HFFc6 (cell line): ENCODE data around the gene BARHL2. TPM values are rescaled to one million over a fixed set of nuclear protein-coding genes. Genes with fewer than 3 reads are reported as not detected.

Source experiments
- DNase-seq: peaks from one replicate; pipeline ENCODE4 v3.0.0-alpha.2; 2018
- H3K27ac Mint-ChIP-seq: 2 replicates; pipeline ENCODE4 v1.8.0; 2020; ENCODE audit warnings: mild to moderate bottlenecking, mixed read lengths
- H3K27me3 Mint-ChIP-seq: 2 replicates; pipeline ENCODE4 v1.8.0; 2021; ENCODE audit warnings: mild to moderate bottlenecking, moderate library complexity, mixed read lengths; ENCODE audit not compliant: insufficient read depth
- H3K36me3 Mint-ChIP-seq: 2 replicates; pipeline ENCODE4 v1.8.0; 2021; ENCODE audit warnings: low read depth, mixed read lengths
- H3K4me1 Mint-ChIP-seq: 2 replicates; pipeline ENCODE4 v1.8.0; 2020; ENCODE audit warnings: low read depth, mixed read lengths
- H3K4me3 Mint-ChIP-seq: 2 replicates; pipeline ENCODE4 v1.8.0; 2020; ENCODE audit warnings: mild to moderate bottlenecking, moderate library complexity, mixed read lengths
- H3K9me3 Mint-ChIP-seq: 2 replicates; pipeline ENCODE4 v1.8.0; 2020; ENCODE audit warnings: mild to moderate bottlenecking, mixed read lengths
- total RNA-seq, 6 experiments: library from RNA; stranded (reverse); fragmentation: NEBNext Ultra II Directional; extraction: Animal tissue kit (Norgen Biotek cat#: 25700); gene quantifications; 2 replicates in 1 of 6; 3 replicates in 5 of 6; pipeline ENCODE4 v1.2.3, GENCODE V29; 2021
- TF ChIP-seq, protein P1 (sequence below): fragments of 200-600 bp; sonication (generic); IDR thresholded peaks from 2 replicates; pipeline ENCODE4 v1.5.0; 2021; ENCODE audit warnings: antibody characterized with exemption, mild to moderate bottlenecking

The BARHL2 gene
- total RNA-seq, 6 experiments from 2014 or later, result not detected

DNA sequence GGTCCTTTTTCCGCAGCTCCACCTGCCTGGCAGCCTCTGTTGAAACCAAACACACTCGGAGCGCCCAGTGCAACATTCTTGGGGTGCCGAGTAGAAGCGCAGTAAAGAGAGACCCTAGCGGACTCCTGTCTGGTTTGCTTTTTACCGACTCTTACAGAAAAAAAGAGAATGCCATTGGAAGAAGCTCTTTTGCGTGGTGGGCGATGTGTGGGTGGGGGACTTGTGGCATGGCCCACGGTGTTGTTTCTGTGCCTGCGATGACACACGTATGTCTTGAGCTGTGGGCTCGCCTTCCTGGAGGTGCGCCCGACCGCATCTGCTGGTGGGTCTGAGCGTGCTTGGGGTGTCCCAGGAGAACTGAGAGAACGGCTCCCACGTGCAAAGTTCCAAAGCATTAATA, 7.3 kb upstream of the BARHL2 start:
- no peak overlapping the region for H3K27ac Mint-ChIP-seq
- peaks cover 76% of the 10 kb centered on the region for H3K27me3 Mint-ChIP-seq
- H3K4me1 Mint-ChIP-seq, result peaks cover 53% of the 10 kb centered on the region
- TF ChIP-seq, protein P1, sequence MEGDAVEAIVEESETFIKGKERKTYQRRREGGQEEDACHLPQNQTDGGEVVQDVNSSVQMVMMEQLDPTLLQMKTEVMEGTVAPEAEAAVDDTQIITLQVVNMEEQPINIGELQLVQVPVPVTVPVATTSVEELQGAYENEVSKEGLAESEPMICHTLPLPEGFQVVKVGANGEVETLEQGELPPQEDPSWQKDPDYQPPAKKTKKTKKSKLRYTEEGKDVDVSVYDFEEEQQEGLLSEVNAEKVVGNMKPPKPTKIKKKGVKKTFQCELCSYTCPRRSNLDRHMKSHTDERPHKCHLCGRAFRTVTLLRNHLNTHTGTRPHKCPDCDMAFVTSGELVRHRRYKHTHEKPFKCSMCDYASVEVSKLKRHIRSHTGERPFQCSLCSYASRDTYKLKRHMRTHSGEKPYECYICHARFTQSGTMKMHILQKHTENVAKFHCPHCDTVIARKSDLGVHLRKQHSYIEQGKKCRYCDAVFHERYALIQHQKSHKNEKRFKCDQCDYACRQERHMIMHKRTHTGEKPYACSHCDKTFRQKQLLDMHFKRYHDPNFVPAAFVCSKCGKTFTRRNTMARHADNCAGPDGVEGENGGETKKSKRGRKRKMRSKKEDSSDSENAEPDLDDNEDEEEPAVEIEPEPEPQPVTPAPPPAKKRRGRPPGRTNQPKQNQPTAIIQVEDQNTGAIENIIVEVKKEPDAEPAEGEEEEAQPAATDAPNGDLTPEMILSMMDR, result no peak
- no peak for DNase-seq
- peak overlapping the region; percentile 29 for H3K4me3 Mint-ChIP-seq
- H3K36me3 Mint-ChIP-seq, result peaks cover 12% of the 10 kb centered on the region; the same call in 1 of the 2 replicates
- H3K9me3 Mint-ChIP-seq, result no peaks in the 10 kb centered on the region

GRCh38 chr1:90723590-90724108, 6.5 kb upstream of the BARHL2 start:
- TF ChIP-seq, protein P1, result peak; percentile 64
- Mint-ChIP-seq H3K27me3 (peaks cover 78% of the 10 kb centered on the region), H3K4me1 (peaks cover 53% of the 10 kb centered on the region), H3K4me3 (peak overlapping the region; percentile 80), H3K36me3 (peaks cover 17% of the 10 kb centered on the region; the same call in 1 of the 2 replicates), H3K27ac (no peak overlapping the region), H3K9me3 (peaks cover 5% of the 10 kb centered on the region; the same call in 1 of the 2 replicates)
- no peak for DNase-seq

DNA sequence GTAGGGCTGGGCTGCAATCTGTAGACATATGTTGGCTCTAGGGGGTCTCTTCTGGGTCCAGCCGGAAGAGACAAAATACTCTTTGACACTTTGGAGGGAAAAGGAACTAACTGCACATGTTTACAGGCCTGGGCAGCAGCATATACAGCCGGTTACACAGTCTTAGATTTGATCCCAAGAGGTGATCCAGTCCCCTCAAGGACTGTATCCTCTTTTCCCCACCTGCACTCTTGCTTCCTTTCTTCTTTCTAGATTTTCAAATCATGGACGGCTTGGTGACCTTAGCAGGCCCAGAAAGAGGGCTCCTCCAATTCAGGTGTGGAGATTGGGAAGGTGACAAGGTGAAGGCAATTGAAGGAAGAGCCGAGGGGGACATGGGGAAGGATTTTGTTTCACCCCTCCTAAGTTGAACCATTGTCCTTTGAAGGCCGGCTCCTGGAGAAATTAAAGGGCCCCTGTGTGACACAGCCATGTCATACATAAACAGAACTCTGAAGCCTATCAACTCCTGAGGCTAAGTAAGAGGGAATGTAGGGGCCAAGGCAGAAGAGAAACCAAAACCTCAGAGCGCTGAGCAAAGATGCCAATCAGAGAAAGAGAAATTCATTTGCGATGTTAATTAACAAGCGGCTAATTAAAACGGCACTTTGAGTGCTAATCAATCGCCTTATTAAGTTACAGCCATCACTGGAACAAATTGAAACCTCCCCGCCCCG, 5.9 kb upstream of the BARHL2 start:
- peaks cover 47% of the 10 kb centered on the region for H3K4me1 Mint-ChIP-seq
- TF ChIP-seq, protein P1, result no peak
- DNase-seq, result no peak
- H3K27me3 Mint-ChIP-seq, result peaks cover 77% of the 10 kb centered on the region
- H3K27ac Mint-ChIP-seq, result no peak overlapping the region
- H3K9me3 Mint-ChIP-seq, result peaks cover 9% of the 10 kb centered on the region
- H3K36me3 Mint-ChIP-seq, result peaks cover 17% of the 10 kb centered on the region; the same call in 1 of the 2 replicates
- H3K4me3 Mint-ChIP-seq, result peak overlapping the region; percentile 80

- H3K36me3 Mint-ChIP-seq, result peaks cover 21% of the 10 kb centered on the region; the same call in 1 of the 2 replicates
- H3K4me1 Mint-ChIP-seq, result peaks cover 43% of the 10 kb centered on the region
- peak overlapping the region; percentile 33; the same call in 1 of the 2 replicates for H3K4me3 Mint-ChIP-seq
- peaks cover 77% of the 10 kb centered on the region for H3K27me3 Mint-ChIP-seq
- H3K27ac Mint-ChIP-seq, result no peak overlapping the region
- peaks cover 18% of the 10 kb centered on the region for H3K9me3 Mint-ChIP-seq
- TF ChIP-seq, protein P1, result peak; percentile 93
- DNase-seq, result peak; percentile 42
Observed at GRCh38 chr1:90721210-90722194, 4.4 kb upstream of the BARHL2 start.

DNA sequence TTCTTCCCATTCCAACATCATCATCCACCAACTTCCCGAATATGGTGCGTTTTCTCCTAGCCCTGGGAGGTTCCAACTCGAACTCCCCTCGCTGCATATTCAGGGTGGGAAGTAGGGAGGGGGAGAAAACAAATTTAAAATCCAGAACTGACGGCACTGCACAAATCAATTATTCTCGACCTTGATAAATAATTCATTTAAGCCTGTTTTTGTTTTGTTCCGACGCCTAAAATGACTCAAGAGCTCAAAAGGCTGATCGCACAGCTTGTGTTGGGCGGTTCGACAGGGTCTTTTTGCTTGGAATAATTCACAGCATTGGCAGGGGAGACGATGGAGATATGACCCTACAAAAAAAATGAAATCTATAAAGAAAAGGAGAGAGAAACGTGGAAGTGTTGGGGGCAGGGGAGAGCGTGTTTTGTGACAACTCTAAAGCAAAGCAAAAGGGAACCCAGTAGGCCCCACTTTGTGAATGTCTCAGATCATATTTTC, 3.1 kb upstream of the BARHL2 start:
- peaks cover 19% of the 10 kb centered on the region for H3K9me3 Mint-ChIP-seq
- peaks cover 30% of the 10 kb centered on the region for H3K4me1 Mint-ChIP-seq
- no peak for DNase-seq
- no peak overlapping the region for H3K4me3 Mint-ChIP-seq
- H3K27me3 Mint-ChIP-seq, result peaks cover 71% of the 10 kb centered on the region
- H3K27ac Mint-ChIP-seq, result no peak overlapping the region
- H3K36me3 Mint-ChIP-seq, result peaks cover 12% of the 10 kb centered on the region; the same call in 1 of the 2 replicates
- TF ChIP-seq, protein P1, result no peak
